GM18508 (cell line): Measurements from ENCODE around the gene APC.

ENCODE experiments used
- ATAC-seq: cut with Tn5 transposase; IDR thresholded peaks from one replicate; pipeline ENCODE4 v1.9.1; 2021; ENCODE audit warnings: moderate number of reproducible peaks; ENCODE audit not compliant: insufficient read depth, unreplicated experiment

The APC gene

DNA sequence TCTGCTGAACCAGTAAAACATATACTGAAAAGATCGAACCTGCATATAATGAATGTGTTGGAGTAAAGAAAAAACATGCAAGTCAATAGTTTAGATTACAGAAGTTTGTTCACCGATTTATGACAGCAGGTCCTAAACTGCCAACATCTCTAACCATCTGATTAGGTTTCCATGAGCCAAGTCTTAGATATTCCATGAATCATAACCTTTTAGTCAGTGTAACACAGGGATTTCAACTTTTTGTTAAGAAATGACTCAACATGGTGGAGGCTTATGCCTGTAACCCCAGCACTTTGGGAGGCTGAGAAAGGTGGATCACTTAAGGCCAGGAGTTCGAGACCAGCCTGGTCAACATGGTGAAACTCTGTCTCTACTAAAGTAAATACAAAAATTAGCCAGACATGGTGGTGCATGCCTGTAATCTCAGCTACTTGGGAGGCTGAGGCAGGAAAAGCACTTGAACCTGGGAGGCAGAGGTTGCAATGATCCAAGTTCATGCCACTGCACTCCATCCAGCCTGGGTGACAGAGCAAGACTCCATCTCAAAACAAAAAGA lies 38.7 kb downstream of the APC start:
- ATAC-seq, result no peak

DNA sequence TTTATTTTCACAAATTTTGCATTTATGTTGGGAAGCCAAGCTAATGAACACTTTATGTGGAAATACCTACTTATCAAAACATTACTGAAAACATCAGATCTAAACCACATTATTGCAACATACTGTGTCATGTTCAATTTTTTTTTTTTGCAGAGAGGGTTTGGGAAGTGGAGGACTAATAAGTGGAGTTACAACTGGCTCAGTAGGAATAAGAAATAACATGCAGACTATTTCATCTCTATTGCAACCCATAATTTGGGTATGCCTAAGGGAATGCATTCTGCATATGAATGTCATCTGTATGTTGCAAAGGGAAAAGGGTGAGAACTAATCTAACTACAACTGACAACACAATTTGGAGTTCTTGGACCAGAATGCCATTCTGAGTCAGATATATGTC lies 41.8 kb downstream of the APC start:
- ATAC-seq, result no peak

DNA sequence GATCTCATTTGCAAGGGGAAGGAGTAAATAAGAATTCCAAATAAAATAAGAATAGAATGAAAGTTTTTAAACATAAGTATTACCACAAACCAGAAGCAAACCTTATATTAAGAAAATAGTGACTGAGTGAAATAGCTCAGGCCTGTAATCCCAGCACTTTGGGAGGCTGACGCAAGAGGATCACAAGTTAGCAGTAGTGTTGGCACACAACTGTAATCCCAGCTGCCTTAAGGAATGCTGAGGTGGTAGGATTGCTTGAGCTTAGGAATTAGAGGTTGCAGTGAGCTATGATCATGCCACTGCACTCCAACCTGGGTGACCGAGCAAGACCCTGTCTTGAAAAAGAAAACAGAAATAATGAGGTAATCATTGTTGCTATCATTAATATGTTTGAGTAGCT lies 47.0 kb downstream of the APC start:
- no peak for ATAC-seq

DNA sequence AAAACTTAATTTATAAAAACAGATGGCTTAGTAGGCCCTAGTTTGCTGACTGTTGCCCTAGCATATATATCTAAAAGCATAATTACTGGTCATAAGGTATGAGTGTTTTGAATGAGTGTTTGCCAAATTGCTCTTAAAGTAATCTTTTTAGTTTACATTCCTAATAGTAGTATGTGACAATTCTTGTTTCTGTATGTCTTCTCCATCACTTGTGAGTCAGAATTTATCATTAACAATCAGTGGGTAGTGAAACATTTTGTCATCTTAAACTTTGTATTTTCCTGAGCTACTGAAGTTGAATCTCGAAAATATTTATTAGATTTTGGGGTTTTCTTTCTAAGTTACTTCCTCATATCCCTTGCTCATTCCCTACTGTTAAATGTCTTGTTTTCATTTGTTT lies 49.6 kb downstream of the APC start:
- ATAC-seq, result no peak

DNA sequence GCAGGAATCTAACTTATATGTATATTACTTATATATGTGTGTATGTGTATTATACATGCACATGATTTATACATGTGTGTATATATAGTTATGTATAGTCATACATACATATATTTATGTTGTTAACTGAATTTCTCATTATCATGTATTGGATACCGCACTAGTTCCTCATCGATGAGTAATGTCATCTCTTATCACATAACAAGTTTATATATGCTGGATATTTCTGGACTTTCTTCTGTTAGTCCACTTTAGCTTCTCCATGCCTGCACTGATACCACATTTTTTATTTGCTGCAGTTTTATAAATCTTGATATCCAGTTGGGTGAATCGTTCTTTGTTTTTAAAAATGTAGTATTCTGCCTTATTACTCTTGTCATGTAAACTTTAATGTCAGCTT lies 50.2 kb downstream of the APC start:
- ATAC-seq, result no peak

DNA sequence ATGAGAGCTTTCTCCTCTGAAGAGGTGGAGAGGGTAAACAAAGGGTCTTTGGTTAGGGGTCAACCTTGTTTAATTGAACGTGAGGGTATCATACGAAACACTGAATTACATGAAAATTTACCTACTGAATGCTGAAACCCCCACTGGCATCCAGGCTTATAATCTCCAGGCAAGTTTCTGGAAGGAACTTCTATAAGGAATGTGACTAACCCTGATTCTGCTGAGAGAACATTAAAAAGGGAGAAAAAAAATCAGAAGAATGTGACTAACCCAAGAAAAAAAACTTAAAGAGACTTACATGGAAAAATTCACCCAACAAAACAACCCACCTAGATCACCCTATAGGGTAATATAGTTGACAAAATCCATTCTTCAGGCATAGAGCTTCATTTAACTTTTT lies 55.5 kb downstream of the APC start:
- no peak for ATAC-seq

DNA sequence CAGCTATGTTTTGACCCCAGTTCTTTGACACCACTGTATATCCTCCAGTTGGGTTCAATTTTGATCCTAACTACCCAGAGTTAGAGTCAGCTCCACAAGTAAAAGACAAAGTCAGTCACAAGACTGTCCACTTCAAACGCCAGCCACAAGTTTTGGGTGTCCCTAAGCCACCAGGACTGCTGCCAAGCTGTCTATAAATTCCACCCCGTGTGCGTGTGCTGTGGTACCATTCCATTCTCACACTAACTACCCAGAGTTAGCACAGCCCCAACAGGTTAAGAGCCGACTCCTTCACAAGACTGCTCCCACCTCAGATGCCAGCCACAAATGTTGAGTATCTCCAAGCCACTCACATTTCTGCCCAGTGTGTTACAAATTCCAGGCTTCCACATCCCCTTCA lies 56.7 kb downstream of the APC start:
- no peak for ATAC-seq

DNA sequence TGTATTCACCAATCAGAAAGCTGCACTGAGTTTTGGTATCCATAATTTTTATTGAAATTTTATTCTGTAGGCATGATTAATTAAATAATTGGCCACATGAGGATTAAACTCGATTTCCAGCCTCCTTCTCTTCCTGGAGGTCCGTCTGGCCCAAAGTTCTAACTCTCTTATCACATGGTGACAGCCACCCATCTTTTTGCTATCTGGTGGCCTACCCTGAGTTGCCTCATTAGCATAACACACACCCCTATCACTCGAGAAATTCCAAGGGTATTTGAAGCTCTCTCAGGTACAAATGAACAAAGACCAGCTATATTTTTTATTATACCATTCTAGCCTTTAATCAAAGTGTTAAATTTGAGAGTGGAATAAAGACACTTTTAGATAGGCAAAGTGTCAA lies 57.7 kb downstream of the APC start:
- ATAC-seq, result no peak

DNA sequence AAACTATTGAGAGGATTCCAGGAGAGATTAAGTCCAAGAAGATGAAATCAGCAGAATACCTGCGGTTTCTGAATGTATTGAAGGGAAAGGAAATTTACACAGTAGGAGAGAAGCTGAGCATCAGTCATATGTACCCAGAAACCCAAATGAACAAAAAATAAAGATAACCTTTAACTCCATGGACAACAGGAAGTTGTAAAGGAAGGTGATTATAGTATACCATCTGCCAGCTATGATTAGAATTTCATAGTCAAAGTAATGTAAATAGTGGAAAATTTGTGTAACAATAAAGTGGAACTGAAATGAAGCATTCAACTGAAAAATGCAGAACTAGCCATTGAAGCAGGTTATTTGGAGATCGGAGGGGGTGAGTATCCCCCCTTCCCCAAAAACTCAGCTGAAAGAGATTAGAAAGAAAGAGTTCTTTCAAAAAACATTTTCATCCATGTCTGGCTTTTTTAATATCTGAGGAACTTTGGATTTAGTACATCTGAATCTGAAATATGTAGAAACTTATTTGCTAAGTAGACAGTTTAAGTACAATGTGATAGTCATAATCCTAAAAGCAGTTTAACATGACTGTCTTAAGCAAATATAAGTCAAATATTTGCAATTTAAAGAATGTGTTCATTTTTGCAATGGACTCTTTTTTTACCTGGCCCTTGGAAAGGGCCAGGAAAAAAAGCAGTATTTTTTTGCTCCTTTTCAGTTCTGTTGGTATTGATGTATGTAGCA lies 58.4 kb downstream of the APC start:
- no peak for ATAC-seq

DNA sequence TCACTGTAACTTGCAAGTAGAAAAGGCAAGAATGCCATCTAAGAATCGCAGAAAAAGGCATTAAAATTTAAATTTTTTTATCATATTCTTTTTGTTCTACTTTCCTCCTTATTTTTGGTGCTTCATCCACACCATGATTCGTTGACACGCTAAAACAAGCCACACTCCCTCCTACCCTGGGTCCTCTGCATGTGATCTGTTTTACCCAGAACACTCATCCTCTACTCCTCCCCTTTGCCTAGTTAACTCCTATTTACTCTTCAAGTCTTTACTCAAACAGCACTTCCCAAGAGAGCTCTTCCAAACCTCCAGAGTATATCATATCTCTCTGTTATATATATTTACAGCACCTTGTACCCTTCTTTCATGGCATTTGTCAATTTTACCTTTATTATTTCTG lies 62.0 kb downstream of the APC start:
- no peak for ATAC-seq

DNA sequence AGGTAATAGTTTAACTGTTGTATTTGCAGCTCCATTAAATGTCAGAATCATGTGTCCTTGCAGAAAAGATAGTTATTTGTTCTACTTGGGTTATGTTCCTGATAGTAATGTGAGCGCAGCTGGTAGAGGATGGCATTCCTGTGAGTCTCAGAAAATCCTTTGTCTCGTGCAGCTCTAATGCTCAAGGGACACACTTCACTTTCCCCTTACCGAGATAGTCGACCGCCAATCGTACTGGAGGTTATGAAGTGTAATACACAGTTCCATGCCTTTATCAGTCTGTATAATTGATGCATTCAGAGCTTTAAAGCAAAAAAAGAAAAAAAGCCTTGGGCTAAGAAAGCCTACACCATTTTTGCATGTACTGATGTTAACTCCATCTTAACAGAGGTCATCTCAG lies 63.2 kb downstream of the APC start:
- no peak for ATAC-seq

DNA sequence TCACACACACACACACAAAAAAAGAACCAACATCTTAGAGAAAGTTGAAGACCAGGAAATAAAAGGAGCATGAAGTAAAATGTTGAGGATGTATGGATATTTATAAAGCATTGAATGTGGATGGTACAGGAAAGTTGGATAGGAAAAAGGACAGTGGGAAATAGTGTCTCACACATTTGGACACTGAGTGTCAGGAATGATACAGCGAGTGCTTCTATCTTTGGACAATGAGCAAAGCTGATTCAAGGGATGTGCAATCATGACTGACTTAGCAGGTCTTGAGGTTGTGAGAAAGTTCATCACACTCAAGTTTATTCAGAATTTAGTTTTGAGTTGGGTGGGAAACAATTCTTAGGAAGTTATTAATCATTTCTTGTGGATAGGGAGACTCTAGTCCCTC lies 73.3 kb downstream of the APC start:
- ATAC-seq, result no peak

DNA sequence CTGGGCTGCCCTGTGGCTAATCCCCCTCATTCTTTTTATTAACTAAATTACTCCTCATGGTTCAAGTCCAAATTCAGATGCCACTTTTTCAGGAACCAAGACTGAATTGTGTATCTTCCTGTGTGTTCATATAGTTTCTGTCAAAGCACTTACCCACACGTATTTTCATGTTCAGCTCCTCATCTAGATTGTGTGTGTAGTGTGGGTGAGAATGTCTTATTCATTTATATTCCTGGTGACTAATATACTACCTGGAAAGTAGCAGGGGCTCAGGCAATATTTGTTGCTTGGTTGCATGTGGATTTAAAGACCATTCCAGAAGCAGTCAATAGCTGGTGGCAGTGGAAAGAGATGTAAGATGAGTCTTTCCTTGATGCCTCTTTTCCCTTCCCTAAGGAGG lies 74.9 kb downstream of the APC start:
- ATAC-seq, result no peak

DNA sequence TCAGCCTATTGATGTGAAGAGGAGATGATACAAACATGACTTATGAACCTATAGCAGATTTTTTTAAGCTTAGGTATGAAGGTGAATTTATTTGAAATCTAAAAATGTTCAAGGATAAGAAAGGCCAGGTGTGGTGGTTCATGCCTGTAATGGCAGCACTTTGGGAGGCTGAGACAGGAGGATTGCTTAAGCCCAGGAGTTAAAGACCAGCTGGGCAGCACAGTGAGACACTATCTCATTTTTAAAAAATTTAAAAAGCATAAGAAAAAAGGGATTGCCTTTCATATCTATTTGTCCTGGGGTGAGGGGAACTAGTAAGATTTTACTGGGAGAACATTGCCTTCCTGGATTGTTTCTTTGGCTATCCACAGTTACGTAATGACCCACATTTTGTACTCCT lies 82.6 kb downstream of the APC start:
- ATAC-seq, result no peak

DNA sequence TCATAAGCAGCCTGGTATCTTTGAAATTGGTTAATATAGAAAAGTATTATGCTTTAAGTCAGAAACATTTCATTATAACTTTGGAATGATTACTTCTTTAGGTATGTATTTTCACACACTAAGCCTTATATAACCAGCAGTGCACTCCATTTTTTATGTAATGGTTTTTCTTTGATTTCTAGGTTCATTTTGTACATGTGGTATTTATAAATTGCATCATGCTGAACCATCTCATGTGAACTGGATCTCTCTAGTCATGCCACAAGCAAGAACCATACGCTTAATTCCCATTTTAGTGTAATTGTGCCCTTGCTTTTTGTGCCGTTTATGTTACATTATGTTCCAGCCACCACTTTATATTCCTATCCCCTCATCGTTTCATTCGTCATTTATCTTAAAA lies 84.8 kb downstream of the APC start:
- no peak for ATAC-seq

DNA sequence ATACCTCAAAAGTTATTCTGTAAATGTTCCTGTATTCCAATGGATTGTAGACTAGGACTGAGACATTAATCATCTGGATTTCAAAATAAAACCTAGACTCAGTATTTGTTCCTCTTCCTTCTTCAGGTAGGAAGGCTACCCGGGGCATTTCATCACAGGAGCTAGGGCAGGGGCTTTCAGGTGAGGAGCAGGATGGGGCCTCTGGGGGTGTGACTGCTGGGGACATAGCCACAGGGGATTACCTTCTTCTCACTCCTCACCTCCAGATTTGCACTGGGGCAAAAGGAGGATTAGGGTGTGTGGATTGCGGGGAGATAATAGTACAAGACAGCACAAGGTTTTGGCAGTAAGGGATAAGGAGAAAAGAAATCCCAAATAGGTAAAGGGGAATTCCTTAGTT lies 85.5 kb downstream of the APC start:
- ATAC-seq, result no peak

DNA sequence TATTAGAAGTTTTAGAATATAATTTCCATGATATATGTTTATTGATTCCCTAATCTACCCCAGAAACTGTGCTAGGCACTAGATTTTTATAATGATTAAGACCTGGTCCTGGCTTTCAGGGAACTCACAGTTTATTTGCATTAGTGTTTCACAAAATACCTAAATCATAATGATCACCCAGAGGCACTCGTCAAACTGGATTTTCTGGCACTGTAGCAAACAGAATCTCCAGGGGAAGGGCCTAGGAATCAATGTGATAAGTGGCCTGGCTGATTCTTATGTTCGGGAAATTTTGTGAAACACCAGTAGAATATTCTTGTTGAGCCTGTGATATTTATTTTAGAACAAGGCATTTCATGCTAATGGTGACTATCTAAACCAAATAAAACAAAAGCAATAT lies 86.0 kb downstream of the APC start:
- no peak for ATAC-seq

DNA sequence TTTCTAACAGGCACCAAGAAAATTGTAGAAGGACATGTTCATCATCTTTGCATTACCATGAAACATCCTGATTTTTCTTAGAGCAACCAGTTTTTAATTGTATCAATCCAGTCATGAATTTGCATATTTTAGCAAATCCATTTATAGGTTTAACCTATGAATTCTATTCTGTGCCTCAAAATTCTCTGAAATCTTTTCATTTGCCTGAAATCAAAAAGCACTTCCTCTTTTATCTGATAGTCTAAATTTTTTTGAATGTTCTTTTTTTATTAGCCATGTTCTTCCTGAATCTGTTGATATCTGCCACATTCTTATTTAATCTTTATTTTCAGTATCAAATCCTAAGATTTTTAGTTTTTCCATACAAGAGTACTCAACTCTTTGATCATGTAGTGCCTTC lies 86.5 kb downstream of the APC start:
- ATAC-seq, result no peak

DNA sequence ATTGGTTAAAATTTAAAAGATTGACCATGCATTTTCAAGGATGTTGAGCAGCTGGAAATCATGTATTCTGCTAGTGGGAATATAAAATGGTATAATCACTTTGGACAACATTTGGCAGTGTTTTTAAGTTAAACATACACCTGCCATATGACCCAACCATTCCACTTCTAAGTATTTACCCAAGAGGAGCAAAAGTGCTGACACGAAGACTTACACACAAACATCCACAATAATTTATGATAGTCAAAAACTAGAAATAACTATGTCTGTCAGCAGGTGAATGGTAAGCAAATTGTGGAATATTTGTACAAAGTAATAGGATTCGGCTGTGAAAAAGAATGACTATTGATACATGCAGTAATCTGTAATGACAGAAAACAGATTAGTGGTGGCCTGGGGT lies 92.7 kb downstream of the APC start:
- ATAC-seq, result no peak

DNA sequence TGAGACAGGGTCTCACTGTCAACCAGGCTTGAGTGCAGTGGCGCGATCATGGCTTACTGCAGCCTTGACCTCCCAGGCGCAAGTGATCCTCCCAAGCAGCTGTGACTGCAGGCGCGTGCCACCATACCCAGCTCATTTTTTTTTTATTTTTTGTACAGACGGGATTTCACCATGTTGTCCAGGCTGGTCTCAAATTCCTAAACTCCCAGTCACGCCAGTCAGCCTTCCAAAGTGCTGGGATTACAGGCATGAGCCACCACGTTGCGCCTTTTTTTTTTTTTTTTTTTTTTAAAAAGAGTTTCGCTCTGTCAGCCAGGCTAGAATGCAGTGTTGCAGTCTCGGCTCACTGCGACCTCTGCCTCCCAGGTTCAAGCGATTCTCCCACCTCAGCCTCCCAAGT lies 96.3 kb downstream of the APC start:
- ATAC-seq, result no peak

DNA sequence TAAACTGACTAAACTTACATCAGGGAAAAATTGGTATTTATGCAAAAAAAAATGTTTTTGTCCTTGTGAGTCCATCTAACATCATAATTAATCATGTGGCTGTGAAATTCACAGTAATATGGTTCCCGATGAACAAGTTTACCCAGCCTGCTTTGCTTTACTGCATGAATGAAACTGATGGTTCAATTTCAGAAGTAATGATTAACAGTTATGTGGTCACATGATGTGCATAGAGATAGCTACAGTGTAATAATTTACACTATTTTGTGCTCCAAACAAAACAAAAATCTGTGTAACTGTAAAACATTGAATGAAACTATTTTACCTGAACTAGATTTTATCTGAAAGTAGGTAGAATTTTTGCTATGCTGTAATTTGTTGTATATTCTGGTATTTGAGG lies 106.8 kb downstream of the APC start:
- no peak for ATAC-seq

DNA sequence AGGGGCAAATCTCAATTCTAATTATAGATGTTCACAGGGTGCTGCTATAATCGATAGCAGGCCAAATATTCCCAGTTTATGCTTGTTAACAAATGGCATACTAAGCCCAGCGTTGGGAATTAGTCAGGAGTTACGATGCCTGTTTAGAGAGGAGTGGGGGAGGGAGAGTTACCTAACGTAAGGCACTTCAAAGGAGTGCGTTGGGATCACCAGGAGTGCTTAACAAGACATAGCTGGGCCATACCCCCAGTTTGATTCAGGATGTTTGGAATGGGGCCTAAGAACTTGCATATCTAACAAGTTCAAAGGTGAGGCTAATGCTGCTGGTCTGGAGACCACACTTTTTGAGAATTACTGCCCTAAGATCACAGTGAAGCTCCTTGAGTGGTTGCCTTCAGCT lies 108.9 kb downstream of the APC start:
- no peak for ATAC-seq

DNA sequence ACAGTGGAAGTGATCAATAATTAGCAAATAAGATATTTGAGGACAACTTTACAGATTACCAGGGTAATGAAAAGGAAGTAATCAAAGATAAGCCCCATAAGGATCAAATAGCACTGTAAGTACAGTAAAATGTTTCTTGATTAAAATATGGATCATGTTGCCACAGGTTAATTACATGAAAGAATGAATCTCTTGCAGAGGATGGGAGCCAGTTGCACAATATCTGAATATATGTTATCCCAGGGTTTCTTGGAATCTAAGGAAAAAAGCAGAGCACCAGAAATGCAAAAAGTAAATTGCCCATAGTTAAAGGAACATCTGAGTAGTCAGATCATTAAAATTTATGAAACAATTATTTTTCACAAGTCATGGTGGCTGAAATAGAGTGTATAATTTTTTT lies 109.6 kb downstream of the APC start:
- ATAC-seq, result no peak
